Activated T-cell treated with anti-CD3 and anti-CD28 coated beads, Interleukin-2, amount 50 U/mL, for 48 hours (primary cell): ENCODE measurements around the gene SMCR8.

Experiments used
- DNase-seq, 2 experiments: peaks; one replicate each; pipeline ENCODE4 v3.0.0-alpha.2; 2020

The SMCR8 gene

DNA sequence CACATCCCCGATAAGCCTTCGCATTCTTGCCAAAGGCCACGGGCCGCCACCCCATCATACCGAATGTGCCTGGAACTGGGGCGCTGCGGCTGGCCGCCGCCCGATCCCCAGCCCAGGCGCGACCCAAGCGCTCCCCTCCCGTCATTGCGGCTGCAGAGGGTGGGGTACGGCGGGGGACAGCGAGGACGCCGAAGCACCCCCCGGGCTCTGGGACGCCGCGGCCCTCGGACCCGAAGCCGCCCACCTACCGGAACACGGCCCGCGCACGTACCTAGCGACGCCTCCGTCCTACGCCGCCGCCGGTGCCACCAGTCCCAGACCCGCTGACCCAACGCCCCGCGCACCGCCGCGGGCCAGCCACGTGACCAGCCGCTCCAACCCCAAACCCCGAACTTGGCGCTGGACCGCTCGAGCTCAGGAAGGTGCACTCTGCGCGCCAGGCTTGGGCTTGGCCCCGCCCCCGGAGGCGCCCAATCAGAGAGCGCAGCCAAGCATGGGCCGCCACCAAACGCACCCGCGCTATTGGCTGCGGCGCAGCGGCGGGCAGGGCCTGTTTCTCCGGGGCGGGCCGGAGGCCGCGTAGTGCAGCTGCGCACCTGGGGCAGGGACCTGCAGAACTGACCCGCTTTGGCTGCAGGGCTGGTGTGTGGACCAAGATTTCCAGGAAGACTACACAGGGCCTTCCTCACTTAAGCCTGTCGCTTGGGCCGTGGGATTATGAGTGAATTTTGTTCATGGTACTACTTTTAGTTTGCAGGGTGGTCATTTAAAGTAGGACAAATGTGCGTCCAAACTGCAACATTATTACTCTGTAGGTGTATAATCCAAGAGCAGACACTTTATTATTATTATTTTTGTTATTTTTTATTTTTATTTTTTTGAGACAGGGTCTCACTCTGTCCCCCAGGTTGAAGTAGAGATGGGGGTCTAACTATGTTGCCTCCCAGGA lies 48.3 kb downstream of the SMCR8 start, which contains the start of gene SHMT1:
SHMT1 (minus strand) TSS at position 450 of the 949 bp plus-strand sequence. CDS start 7,569 bp downstream, outside the sequence.
- DNase-seq, result peak; percentile 95 to 96

- DNase-seq, result no peak
These were observed 49.1 kb downstream of the SMCR8 start for GRCh38 chr17:18364166-18364565.

GRCh38 chr17:18368946-18369345 lies 53.9 kb downstream of the SMCR8 start:
- DNase-seq, result no peak

DNA sequence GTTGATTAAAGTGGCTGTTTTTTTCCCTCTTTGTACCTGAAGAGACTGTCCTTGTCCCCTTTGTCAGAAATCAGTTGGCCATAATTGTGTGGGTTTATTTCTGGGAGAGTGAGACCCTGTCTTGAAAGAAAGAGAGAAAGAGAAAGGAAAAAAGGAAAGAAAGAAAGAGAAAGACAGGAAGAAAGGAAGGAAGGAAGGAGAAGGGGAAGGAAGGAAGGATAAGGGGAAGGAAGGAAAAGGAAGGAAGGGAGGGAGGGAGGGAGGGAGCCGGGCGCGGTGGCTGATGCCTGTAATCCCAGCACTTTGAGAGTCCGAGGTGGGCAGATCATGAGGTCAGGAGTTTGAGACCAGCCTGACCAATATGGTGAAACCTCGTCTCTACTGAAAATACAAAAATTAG lies 55.7 kb downstream of the SMCR8 start:
- DNase-seq, result no peak

DNA sequence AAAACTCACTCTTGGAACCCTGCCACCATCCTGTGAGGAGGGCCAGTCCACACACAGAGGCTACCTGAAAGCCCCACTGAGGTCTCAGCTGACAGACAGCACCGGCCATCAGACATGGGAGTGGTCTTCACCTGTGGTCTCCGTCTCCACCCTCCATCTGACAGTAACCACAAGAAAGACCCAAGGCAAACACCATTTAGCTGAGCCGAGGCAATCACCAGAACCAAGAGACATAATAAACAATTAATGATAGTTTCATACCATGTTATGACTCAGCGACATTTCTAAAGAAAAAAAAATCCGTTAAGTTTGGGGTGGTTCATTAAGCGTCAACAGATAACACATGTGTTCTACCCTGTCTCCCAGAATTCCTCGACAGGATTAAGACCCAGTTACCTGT lies 56.4 kb downstream of the SMCR8 start:
- no peak for DNase-seq

DNA sequence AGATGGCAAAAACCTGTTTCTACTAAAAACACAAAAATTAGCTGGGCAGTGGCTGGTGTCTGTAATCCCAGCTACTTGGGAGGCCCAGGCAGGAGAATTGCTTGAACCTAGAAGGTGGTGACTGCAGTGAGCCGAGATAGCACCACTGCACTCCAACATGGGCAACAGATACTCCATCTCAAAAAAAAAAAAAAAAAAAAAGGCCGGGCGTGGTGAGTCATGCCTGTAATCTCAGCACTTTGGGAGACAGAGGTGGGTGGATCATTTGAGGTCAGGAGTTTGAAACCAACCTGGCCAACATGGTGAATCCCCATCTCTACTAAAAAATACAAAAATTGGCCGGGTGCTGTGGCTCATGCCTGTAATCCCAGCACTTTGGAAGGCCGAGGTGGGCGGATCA lies 58.1 kb downstream of the SMCR8 start:
- DNase-seq, result peak in 1 of 2 experiments; percentile 41

GRCh38 chr17:18374216-18374615 lies 59.1 kb downstream of the SMCR8 start:
- DNase-seq, result no peak
